Measurements from ENCODE around the gene CTSH. TPM values are rescaled to one million over a fixed set of nuclear protein-coding genes. Genes with fewer than 3 reads are reported as not detected.

Gene CTSH
- polyA plus RNA-seq, 1 donor (not counting 4 experiments of a cell fraction or from before 2014, with no cell fraction given), result 23.0 TPM

DNA sequence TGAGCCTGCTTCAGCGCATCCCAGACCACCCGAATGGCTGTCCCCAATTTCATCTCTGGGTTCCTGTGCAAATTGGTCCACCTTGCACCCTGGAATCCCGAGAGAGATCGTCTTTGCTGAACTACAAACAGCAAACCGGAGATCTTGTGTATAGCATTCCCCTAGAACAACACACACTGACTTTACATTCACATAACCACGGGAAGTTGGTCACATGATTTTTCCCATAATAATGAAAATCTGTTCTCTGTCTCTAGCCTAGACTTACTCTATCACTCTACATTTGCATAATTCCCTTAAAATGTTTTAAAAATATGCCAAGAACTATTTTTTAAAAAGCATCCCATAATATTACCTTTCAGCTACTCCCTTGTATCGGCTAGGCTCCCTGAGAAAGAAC is 34.6 kb downstream of the CTSH start:
- no peak for DNase-seq (ENCODE audit: low read depth, low spot score)
- no peak for FAIRE-seq
- Histone ChIP-seq H3K79me2 (ENCODE audit: control insufficient read depth, insufficient read depth, low read length) (no peaks in the 10 kb centered on the region), H3K9me1 (ENCODE audit: control insufficient read depth, extremely low read depth, insufficient read depth, low read length) (peaks cover 1% of the 10 kb centered on the region), H3K4me1 (ENCODE audit: control insufficient read depth, extremely low read depth, insufficient read depth, low read length) (peaks cover 8% of the 10 kb centered on the region), H3K9ac (ENCODE audit: control insufficient read depth, extremely low read depth, insufficient read depth, low read length) (no peak overlapping the region), H4K20me1 (ENCODE audit: control insufficient read depth, extremely low read depth, insufficient read depth, low read length) (no peaks in the 10 kb centered on the region), H2AFZ (ENCODE audit: control insufficient read depth, low read length) (no peak overlapping the region), H3K4me3 (ENCODE audit: control insufficient read depth in 2 of 3, extremely low read depth in 1 of 3, insufficient read depth in 2 of 3, low read depth in 1 of 3, low read length in 3 of 3) (no peak overlapping the region), H3K27ac (ENCODE audit: control insufficient read depth, insufficient read depth, low read length) (no peak overlapping the region), H3K36me3 (ENCODE audit: control insufficient read depth in 2 of 2, extremely low read depth in 1 of 2, insufficient read depth in 2 of 2, low read length in 2 of 2) (peaks cover 17 to 26% of the 10 kb centered on the region in 2 experiments), H3K9me3 (ENCODE audit: control insufficient read depth, low read depth, low read length) (no peaks in the 10 kb centered on the region), H3K4me2 (ENCODE audit: control insufficient read depth, extremely low read depth, insufficient read depth, low read depth, low read length) (no peak overlapping the region), H3K27me3 (ENCODE audit: control insufficient read depth, extremely low read depth, insufficient read depth, low read length) (no peaks in the 10 kb centered on the region)
- dilution Hi-C loops (cut with MboI; ENCODE audit: extremely low pct_ligation_motif_present, low sequenced_read_pairs), result no loop called here
- TF ChIP-seq CTCF (optimal IDR thresholded peaks at IDR 0.05 in 1 of 3, IDR thresholded peaks at IDR 0.05 in 1 of 3, conservative IDR thresholded peaks at IDR 0.05 in 1 of 3; ENCODE audit: extremely low read depth in 1 of 3, insufficient read depth in 2 of 3, low read length in 3 of 3) (no peak), EZH2 (IDR thresholded peaks at IDR 0.05; ENCODE audit: low read length) (no peak)

DNA sequence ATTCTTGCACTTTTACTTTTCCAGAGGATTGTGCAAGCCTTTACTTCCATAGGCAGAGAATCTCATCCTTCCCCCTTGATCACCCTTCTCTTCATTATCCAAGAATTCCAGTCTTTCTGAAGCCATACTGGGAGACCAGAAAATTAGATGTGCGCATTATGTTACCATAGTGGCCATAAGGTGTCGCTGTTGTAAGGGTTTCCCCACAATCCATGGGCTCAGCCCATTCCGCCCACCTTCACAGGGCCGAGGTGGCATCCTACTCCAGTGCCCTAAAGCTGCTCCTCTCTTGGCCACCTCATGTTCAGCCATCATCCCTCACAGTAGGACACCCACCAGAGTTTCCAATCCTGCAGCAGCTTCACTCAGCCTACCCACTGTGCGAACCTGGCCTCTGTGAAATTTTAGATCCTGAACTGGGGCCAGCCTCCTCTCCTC is 35.0 kb downstream of the CTSH start:
- Histone ChIP-seq H3K4me2 (ENCODE audit: control insufficient read depth, extremely low read depth, insufficient read depth, low read depth, low read length) (no peak overlapping the region), H3K27me3 (ENCODE audit: control insufficient read depth, extremely low read depth, insufficient read depth, low read length) (no peaks in the 10 kb centered on the region), H3K9ac (ENCODE audit: control insufficient read depth, extremely low read depth, insufficient read depth, low read length) (no peak overlapping the region), H3K9me3 (ENCODE audit: control insufficient read depth, low read depth, low read length) (no peaks in the 10 kb centered on the region), H3K4me1 (ENCODE audit: control insufficient read depth, extremely low read depth, insufficient read depth, low read length) (peaks cover 4% of the 10 kb centered on the region), H4K20me1 (ENCODE audit: control insufficient read depth, extremely low read depth, insufficient read depth, low read length) (no peaks in the 10 kb centered on the region), H3K36me3 (ENCODE audit: control insufficient read depth in 2 of 2, extremely low read depth in 1 of 2, insufficient read depth in 2 of 2, low read length in 2 of 2) (peaks cover 17 to 26% of the 10 kb centered on the region in 2 experiments), H3K9me1 (ENCODE audit: control insufficient read depth, extremely low read depth, insufficient read depth, low read length) (no peaks in the 10 kb centered on the region), H3K27ac (ENCODE audit: control insufficient read depth, insufficient read depth, low read length) (no peak overlapping the region), H3K79me2 (ENCODE audit: control insufficient read depth, insufficient read depth, low read length) (no peaks in the 10 kb centered on the region), H3K4me3 (ENCODE audit: control insufficient read depth in 2 of 3, extremely low read depth in 1 of 3, insufficient read depth in 2 of 3, low read depth in 1 of 3, low read length in 3 of 3) (no peak overlapping the region), H2AFZ (ENCODE audit: control insufficient read depth, low read length) (no peak overlapping the region)
- dilution Hi-C loops (cut with MboI; ENCODE audit: extremely low pct_ligation_motif_present, low sequenced_read_pairs), result no loop called here
- no peak for DNase-seq (ENCODE audit: low read depth, low spot score)
- no peak for FAIRE-seq
- TF ChIP-seq EZH2 (IDR thresholded peaks at IDR 0.05; ENCODE audit: low read length) (no peak), CTCF (optimal IDR thresholded peaks at IDR 0.05 in 1 of 3, IDR thresholded peaks at IDR 0.05 in 1 of 3, conservative IDR thresholded peaks at IDR 0.05 in 1 of 3; ENCODE audit: extremely low read depth in 1 of 3, insufficient read depth in 2 of 3, low read length in 3 of 3) (peak; percentile 66 to 84 (median 84))

Data from keratinocyte (primary cell).